Measurements from ENCODE around the gene LCN15. TPM values are rescaled to one million over a fixed set of nuclear protein-coding genes. Genes with fewer than 3 reads are reported as not detected.

The LCN15 gene
- polyA plus RNA-seq, 3 donors from 2014 or later, result not detected

GRCh38 chr9:136741883-136742571 is 22.3 kb downstream of the LCN15 start:
- DNase-seq, result no peak
- H3K27ac Mint-ChIP-seq, result no peak overlapping the region
- H3K9me3 Mint-ChIP-seq, result no peaks in the 10 kb centered on the region
- H3K4me1 Mint-ChIP-seq, result no peaks in the 10 kb centered on the region
- no peak overlapping the region for H3K4me3 Mint-ChIP-seq
- H3K36me3 Mint-ChIP-seq, result no peaks in the 10 kb centered on the region
- H3K27me3 Mint-ChIP-seq (ENCODE audit: low read depth in 3 of 3), result peaks cover 3 to 4% (median 3%) of the 10 kb centered on the region in 3 donors

DNA sequence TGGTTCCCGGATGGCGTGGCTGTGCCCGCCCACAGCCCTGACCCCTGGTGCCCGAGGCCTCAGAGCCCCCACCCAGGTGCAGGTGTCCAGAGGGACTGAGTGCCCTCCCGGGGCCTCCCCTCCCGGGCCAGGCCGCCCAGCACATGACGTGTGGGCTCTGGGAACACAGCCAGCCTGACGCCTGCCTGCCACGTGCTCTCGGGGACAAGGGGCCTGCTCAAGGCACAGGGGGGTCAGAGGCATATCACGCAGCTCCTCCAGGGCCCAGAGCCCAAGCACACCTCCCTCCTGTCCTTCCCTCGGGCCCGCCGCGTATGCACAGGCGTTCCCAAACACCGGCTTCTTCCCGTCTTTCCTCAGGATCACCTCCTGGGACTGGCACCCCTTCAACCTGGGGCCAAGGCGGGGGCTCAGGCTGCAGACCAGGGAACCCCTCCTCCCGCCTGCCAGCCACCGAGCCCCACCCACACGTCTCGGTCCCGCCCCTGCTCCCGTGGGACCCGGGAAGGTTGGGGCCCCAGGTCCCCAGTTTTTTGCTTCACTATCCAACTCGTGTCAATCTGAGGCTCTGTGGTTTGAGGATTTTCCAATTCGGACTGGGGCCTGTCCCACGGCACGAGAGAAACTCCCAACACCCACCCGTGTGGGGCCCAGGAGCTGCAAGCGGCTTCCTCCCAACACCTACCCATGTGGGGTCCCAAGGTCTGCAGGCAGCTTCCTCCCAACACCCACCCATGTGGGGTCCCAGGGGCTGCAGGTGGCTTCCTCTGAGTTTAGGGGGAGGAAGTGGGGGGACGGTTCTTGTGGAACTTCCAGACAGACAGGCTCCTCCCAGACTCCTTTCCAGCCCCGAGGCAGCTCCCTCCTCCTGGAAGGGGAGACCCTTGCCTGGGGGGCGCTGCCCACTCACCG is 23.1 kb downstream of the LCN15 start:
- Mint-ChIP-seq H3K4me1 (no peaks in the 10 kb centered on the region), H3K4me3 (no peak overlapping the region), H3K27ac (no peak overlapping the region), H3K36me3 (no peaks in the 10 kb centered on the region), H3K27me3 (ENCODE audit: low read depth in 3 of 3) (peaks cover 0 to 4% (median 2%) of the 10 kb centered on the region in 3 donors), H3K9me3 (no peaks in the 10 kb centered on the region)
- DNase-seq, result no peak

DNA sequence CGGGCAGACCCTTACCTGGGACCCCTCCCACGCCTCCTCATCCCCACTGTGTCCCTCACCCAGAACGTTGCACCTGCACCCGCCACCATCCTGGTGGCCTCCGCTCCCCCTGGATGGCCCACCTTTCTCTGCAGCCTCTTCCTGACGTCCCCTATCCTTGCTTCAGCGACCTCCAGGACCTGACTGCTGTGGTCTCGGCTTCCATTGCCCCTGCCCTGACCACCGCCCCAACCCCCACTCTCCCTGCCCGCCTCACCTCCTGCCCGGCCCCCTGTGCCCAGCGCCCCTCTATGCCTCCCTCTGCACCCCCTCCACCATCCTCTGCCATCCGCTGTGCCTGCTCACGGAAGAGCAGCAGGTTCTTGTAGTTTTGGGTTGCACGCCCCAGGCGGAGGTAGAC is 23.8 kb downstream of the LCN15 start:
- Mint-ChIP-seq H3K4me3 (no peak overlapping the region), H3K4me1 (no peaks in the 10 kb centered on the region)

GRCh38 chr9:136740069-136740468 is 24.2 kb downstream of the LCN15 start:
- no peak for DNase-seq
- no peaks in the 10 kb centered on the region for H3K4me1 Mint-ChIP-seq
- no peak overlapping the region for H3K4me3 Mint-ChIP-seq
- H3K27ac Mint-ChIP-seq, result no peak overlapping the region
- H3K27me3 Mint-ChIP-seq (ENCODE audit: low read depth in 3 of 3), result peaks cover 0 to 4% (median 2%) of the 10 kb centered on the region in 3 donors
- H3K36me3 Mint-ChIP-seq, result no peaks in the 10 kb centered on the region
- H3K9me3 Mint-ChIP-seq, result no peaks in the 10 kb centered on the region

More for the DNA sequence above, 23.8 kb downstream of the LCN15 start:
- no peaks in the 10 kb centered on the region for H3K36me3 Mint-ChIP-seq
- no peak overlapping the region for H3K27ac Mint-ChIP-seq
- no peak for DNase-seq
- no peaks in the 10 kb centered on the region for H3K9me3 Mint-ChIP-seq
- H3K27me3 Mint-ChIP-seq (ENCODE audit: low read depth in 3 of 3), result peaks cover 0 to 4% (median 2%) of the 10 kb centered on the region in 3 donors

- Mint-ChIP-seq H3K27me3 (ENCODE audit: low read depth in 3 of 3) (peaks cover 0 to 4% (median 2%) of the 10 kb centered on the region in 3 donors), H3K4me3 (no peak overlapping the region), H3K9me3 (no peaks in the 10 kb centered on the region), H3K36me3 (no peaks in the 10 kb centered on the region), H3K4me1 (no peaks in the 10 kb centered on the region), H3K27ac (no peak overlapping the region)
- DNase-seq, result no peak
Measured at GRCh38 chr9:136739509-136739908, 24.8 kb downstream of the LCN15 start.

GRCh38 chr9:136738960-136739359 is 25.4 kb downstream of the LCN15 start:
- Mint-ChIP-seq H3K4me3 (no peak overlapping the region), H3K27ac (no peak overlapping the region), H3K27me3 (ENCODE audit: low read depth in 3 of 3) (peaks cover 0 to 4% (median 2%) of the 10 kb centered on the region in 3 donors), H3K36me3 (no peaks in the 10 kb centered on the region), H3K4me1 (no peaks in the 10 kb centered on the region), H3K9me3 (no peaks in the 10 kb centered on the region)
- no peak for DNase-seq

GRCh38 chr9:136735812-136736480 is 28.4 kb downstream of the LCN15 start:
- DNase-seq, result no peak
- no peak overlapping the region for H3K27ac Mint-ChIP-seq
- H3K4me1 Mint-ChIP-seq, result no peaks in the 10 kb centered on the region
- no peaks in the 10 kb centered on the region for H3K9me3 Mint-ChIP-seq
- H3K27me3 Mint-ChIP-seq (ENCODE audit: low read depth in 3 of 3), result peaks cover 0 to 4% (median 2%) of the 10 kb centered on the region in 3 donors
- H3K4me3 Mint-ChIP-seq, result no peak overlapping the region
- H3K36me3 Mint-ChIP-seq, result no peaks in the 10 kb centered on the region

DNA sequence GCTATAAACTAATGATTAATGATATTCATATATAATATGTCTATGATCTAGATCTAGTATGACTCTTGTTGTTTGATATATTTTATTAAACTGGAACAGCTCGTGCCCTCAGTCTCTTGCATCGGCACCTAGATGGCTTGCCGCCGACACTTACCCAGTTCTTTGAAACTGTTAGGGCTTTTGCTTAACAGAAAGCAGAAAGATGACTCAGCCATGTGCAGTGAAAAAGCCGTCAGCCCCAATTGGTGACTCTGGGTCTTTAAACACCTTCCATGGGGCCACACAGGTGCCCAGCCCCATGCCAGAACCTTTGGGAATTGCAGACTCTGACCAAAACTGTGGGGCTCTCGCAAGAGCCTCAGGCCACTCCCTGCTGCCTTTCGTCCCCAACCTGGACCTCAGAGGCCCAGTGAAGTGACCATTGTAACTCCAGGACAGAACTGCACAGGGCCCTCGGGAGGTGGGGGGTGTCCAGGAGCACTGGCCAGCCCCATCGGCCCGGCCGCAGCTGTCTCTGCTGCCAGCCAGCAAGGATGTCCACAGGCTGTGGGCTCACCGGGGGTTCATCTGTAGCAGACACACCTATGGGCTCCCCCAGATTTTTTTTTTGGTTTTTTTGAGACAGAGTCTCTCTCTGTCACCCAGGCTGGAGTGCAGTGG is 29.4 kb downstream of the LCN15 start:
- no peak for DNase-seq
- no peak overlapping the region for H3K27ac Mint-ChIP-seq
- H3K4me3 Mint-ChIP-seq, result no peak overlapping the region
- H3K36me3 Mint-ChIP-seq, result no peaks in the 10 kb centered on the region
- H3K9me3 Mint-ChIP-seq, result no peaks in the 10 kb centered on the region
- no peaks in the 10 kb centered on the region for H3K4me1 Mint-ChIP-seq
- H3K27me3 Mint-ChIP-seq (ENCODE audit: low read depth in 3 of 3), result peaks cover 0 to 8% (median 0%) of the 10 kb centered on the region in 3 donors

DNA sequence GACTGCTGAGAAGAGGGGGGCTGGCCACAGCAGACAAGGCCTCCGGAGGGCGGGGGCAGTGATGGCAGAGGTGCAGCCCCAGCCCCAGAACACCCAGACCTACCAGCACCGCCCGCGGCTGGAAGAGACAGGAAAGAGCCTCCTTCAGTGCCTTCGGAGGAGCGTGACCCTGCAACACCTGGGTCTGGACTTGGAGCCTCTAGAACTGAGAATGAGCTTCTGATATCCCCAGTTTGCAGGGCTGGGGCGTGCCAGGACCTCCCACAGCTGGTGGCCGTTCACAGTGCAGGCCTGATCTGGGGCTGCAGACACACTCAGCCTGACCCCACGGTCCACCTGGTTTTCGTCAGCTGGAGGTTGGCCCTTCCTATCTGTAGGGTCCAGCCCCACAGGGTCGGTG is 30.7 kb downstream of the LCN15 start:
- Mint-ChIP-seq H3K9me3 (no peaks in the 10 kb centered on the region), H3K27ac (no peak overlapping the region), H3K27me3 (ENCODE audit: low read depth in 3 of 3) (peaks cover 0 to 8% (median 2%) of the 10 kb centered on the region in 3 donors), H3K36me3 (no peaks in the 10 kb centered on the region), H3K4me3 (no peak overlapping the region), H3K4me1 (no peaks in the 10 kb centered on the region)
- no peak for DNase-seq

- Mint-ChIP-seq H3K9me3 (no peaks in the 10 kb centered on the region), H3K4me3 (no peak overlapping the region), H3K27ac (no peak overlapping the region), H3K36me3 (no peaks in the 10 kb centered on the region), H3K27me3 (ENCODE audit: low read depth in 3 of 3) (peaks cover 3 to 8% (median 7%) of the 10 kb centered on the region in 3 donors), H3K4me1 (peaks cover under 1 to 1% of the 10 kb centered on the region in 2 donors)
- no peak for DNase-seq
Measured at GRCh38 chr9:136732444-136733178, 31.7 kb downstream of the LCN15 start.

DNA sequence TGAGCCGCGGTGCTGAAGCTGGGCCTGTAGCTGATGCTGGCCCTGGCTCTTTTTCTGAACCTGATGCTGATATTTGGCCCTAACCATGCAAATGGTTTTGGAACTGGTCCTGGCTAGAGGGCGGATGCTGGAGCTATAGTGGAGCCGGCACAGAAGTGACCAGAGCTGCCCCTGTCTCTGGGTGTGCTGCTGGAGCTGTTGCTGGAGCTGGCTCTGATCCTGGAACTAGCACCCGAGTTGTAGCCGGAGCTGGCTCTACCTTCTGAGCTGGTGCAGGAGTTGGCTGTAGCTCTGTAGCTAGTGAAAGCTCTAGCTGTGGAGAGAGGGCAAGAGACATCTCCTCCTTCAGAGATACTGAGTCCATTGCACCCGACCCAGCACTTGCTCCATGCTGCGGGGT is 34.4 kb downstream of the LCN15 start:
- DNase-seq, result no peak
- Mint-ChIP-seq H3K9me3 (no peaks in the 10 kb centered on the region), H3K27me3 (ENCODE audit: low read depth in 3 of 3) (peaks cover 13 to 20% (median 15%) of the 10 kb centered on the region in 3 donors), H3K27ac (peak overlapping the region in 1 of 6 donors; percentile 30), H3K36me3 (peaks cover 3 to 5% (median 4%) of the 10 kb centered on the region in 3 donors), H3K4me1 (peaks cover 14 to 20% of the 10 kb centered on the region in 2 donors), H3K4me3 (peak overlapping the region; percentile 7 to 41 (median 38))

- no peak for DNase-seq
- H3K9me3 Mint-ChIP-seq, result no peaks in the 10 kb centered on the region
- peak overlapping the region in 1 of 6 donors; percentile 30 for H3K27ac Mint-ChIP-seq
- peak overlapping the region; percentile 26 to 46 (median 38) for H3K4me3 Mint-ChIP-seq
- H3K36me3 Mint-ChIP-seq, result peaks cover 6 to 10% (median 7%) of the 10 kb centered on the region in 3 donors
- H3K27me3 Mint-ChIP-seq (ENCODE audit: low read depth in 3 of 3), result peaks cover 13 to 20% (median 15%) of the 10 kb centered on the region in 3 donors
- peaks cover 18 to 25% of the 10 kb centered on the region in 2 donors for H3K4me1 Mint-ChIP-seq
Measured at GRCh38 chr9:136729144-136729543, 35.2 kb downstream of the LCN15 start.
